Large intestine (tissue), 3 donors: ENCODE measurements around the gene HAAO. TPM values are rescaled to one million over a fixed set of nuclear protein-coding genes. Genes with fewer than 3 reads are reported as not detected.

Experiments used
- DNase-seq, 2 donors: peaks; one replicate each; pipeline versions ENCODE4 v3.0.0 to v3.0.0-alpha.2; 2013
- H3K27ac ChIP-seq: one replicate; pipeline ENCODE4 v1.5.1; 2013; ENCODE audit warnings: low read length
- H3K27me3 ChIP-seq: 2 replicates; pipeline ENCODE4 v1.6.1; 2013; ENCODE audit warnings: low read length; ENCODE audit not compliant: control insufficient read depth, insufficient read depth
- H3K36me3 ChIP-seq: 2 replicates; pipeline ENCODE4 v1.6.1; 2013; ENCODE audit warnings: low read length; ENCODE audit not compliant: control insufficient read depth, insufficient read depth
- H3K4me1 ChIP-seq: one replicate; pipeline ENCODE4 v1.6.1; 2013; ENCODE audit warnings: low read length; ENCODE audit not compliant: control insufficient read depth, insufficient read depth
- H3K4me3 ChIP-seq: one replicate; pipeline ENCODE4 v1.5.1; 2013; ENCODE audit warnings: low read length
- H3K9me3 ChIP-seq: one replicate; pipeline ENCODE4 v1.6.1; 2013; ENCODE audit warnings: mild to moderate bottlenecking, low read depth, low read length, moderate library complexity; ENCODE audit not compliant: control insufficient read depth
- WGBS: methylation state at CpG from one replicate; pipeline ENCODE4 v1.1.5; 2013; ENCODE audit warnings: low lambda C conversion rate; ENCODE audit not compliant: insufficient coverage; 5-methylcytosine and 5-hydroxymethylcytosine counted together
- polyA plus RNA-seq: library from polyadenylated mRNA; unstranded; fragments of 120-200 nt; gene quantifications from one replicate; pipeline ENCODE4 v1.2.1, GENCODE V29; 2013

The HAAO gene
- polyA plus RNA-seq, 1 donor: 47.9 TPM

DNA sequence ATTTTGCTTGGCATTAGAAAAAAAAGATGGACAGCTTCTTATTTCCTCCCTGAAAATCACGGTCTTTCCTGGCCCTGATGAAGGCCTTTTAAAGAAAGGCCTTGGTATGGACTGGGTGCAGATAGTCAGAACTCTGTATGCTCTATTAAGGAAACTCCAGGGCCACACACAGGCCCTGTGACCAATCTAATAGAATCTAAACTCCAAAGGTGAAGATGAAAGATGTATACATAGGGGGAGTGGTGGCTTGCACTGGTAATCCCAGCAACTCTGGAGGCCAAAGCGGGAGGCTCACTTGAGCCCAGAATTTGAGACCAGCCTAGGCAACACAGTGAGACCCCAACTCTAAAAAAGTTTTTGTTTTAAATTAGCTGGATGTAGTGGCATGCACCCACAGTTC, 65.7 kb downstream of the HAAO start:
- H3K9me3 ChIP-seq: no peaks in the 10 kb centered on the region
- H3K4me1 ChIP-seq: no peaks in the 10 kb centered on the region
- no peaks in the 10 kb centered on the region for H3K27me3 ChIP-seq
- WGBS: no CpG with 5 or more reads among the region's 2 CpGs
- no peak overlapping the region for H3K4me3 ChIP-seq
- H3K27ac ChIP-seq: no peak overlapping the region
- peaks cover 8% of the 10 kb centered on the region for H3K36me3 ChIP-seq
- DNase-seq: no peak

- Histone ChIP-seq H3K9me3 (no peaks in the 10 kb centered on the region), H3K27ac (no peak overlapping the region), H3K36me3 (peaks cover 8% of the 10 kb centered on the region), H3K4me1 (no peaks in the 10 kb centered on the region), H3K4me3 (no peak overlapping the region), H3K27me3 (no peaks in the 10 kb centered on the region)
- DNase-seq: no peak
- WGBS: 100% methylated on average over 1 of the region's 4 CpGs
Observed at GRCh38 chr2:42725657-42726056, 66.7 kb downstream of the HAAO start.

GRCh38 chr2:42724886-42725285, 67.5 kb downstream of the HAAO start:
- DNase-seq: no peak
- H3K36me3 ChIP-seq: peaks cover 8% of the 10 kb centered on the region
- whole genome bisulfite sequencing: no CpG with 5 or more reads among the region's 2 CpGs
- H3K27me3 ChIP-seq: no peaks in the 10 kb centered on the region
- no peak overlapping the region for H3K4me3 ChIP-seq
- no peak overlapping the region for H3K27ac ChIP-seq
- no peaks in the 10 kb centered on the region for H3K9me3 ChIP-seq
- no peaks in the 10 kb centered on the region for H3K4me1 ChIP-seq

DNA sequence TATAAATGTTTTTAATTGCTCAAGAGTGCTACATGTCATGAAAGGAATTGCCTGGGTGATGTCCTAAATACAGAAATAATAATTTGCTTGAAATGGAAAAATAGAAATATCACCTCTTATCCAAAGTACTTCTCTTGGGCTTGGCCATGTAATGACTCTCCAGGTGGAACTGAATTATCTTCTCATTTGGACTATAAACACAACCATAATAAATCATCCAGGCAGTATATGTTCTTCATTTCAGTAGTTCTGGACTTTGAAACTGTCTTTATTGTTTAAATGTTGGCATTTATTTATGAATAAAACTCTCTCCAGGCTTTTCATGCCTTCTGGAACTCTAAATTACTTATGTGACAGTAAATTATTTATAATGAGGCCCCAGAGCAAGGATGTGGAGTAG, 68.9 kb downstream of the HAAO start:
- H3K4me3 ChIP-seq: no peak overlapping the region
- H3K36me3 ChIP-seq: peaks cover 8% of the 10 kb centered on the region
- no peaks in the 10 kb centered on the region for H3K9me3 ChIP-seq
- no peaks in the 10 kb centered on the region for H3K27me3 ChIP-seq
- no peaks in the 10 kb centered on the region for H3K4me1 ChIP-seq
- no peak for DNase-seq
- H3K27ac ChIP-seq: no peak overlapping the region

DNA sequence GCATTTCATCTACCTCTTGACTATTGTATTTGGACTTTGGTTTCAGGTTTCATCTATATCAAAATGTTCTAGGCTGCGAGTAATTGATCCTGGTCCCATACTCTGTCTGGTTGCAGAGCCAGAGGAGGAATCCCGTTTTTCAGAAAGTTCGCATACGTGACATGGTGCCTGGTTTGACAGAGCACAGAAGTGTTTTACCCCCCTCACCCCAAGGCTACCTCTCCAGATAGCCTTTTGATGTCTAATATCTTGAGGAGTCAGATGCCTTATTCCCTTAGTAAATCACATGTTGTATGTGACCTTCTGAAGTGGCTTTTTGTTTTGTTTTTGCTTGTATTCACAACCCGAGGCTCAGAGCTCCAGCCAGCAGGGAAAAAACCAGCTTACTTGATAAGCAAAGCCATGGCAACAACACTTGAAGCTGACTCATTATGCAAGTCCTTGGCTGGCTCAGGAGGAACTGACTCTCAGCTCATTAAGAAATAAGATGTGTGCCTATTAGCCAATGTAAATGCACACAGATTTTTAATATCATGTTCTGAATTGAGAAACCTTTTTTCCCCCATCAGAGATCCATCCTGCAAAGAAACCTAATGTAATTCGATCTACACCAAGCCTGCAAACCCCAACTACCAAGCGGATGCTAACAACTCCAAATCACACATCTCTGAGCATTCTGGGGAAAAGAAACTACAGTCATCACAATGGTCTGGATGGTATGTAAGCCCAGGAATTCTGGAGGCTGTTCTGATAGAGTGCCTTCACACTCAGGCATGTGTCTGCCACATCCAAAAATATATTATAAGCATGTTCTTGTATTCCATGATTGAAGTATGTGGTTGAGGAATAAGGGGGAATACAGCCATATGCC, 69.8 kb downstream of the HAAO start:
- Histone ChIP-seq H3K4me3 (no peak overlapping the region), H3K4me1 (no peaks in the 10 kb centered on the region), H3K9me3 (no peaks in the 10 kb centered on the region), H3K27ac (no peak overlapping the region), H3K36me3 (peaks cover 8% of the 10 kb centered on the region), H3K27me3 (no peaks in the 10 kb centered on the region)
- no CpG with 5 or more reads among the region's 7 CpGs for WGBS
- peak; percentile 53 to 69 for DNase-seq

GRCh38 chr2:42721898-42722297, 70.5 kb downstream of the HAAO start:
- Histone ChIP-seq H3K27me3 (no peaks in the 10 kb centered on the region), H3K4me1 (no peaks in the 10 kb centered on the region), H3K27ac (no peak overlapping the region), H3K4me3 (no peak overlapping the region), H3K36me3 (peaks cover 6% of the 10 kb centered on the region), H3K9me3 (no peaks in the 10 kb centered on the region)
- DNase-seq: no peak
- no CpG with 5 or more reads among the region's 2 CpGs for WGBS

Other genes with a start within 250 kb of the HAAO start
- 34.0 TPM for gene MTA3, start 224.0 kb downstream of the HAAO start, polyA plus RNA-seq
- 12.2 TPM for gene OXER1, start 28.4 kb downstream of the HAAO start, polyA plus RNA-seq